H9 (cell line): ENCODE results near the gene COPG1. TPM values are rescaled to one million over a fixed set of nuclear protein-coding genes. Genes with fewer than 3 reads are reported as not detected.

ENCODE experiments used
- DNase-seq: peaks from one replicate; pipeline ENCODE4 v3.0.0-alpha.2; 2017
- H2AFZ ChIP-seq: one replicate; pipeline ENCODE4 v1.6.1; 2013; ENCODE audit warnings: mild to moderate bottlenecking, low read length, control low read depth, moderate library complexity
- H2AK5ac ChIP-seq: 2 replicates; pipeline ENCODE4 v1.6.1; 2013; ENCODE audit warnings: low read length, control low read depth, mixed read lengths; ENCODE audit not compliant: insufficient read length
- H2BK120ac ChIP-seq: one replicate; pipeline ENCODE4 v1.6.1; 2013; ENCODE audit warnings: low read depth, mild to moderate bottlenecking, low read length, control low read depth, inconsistent platforms; ENCODE audit not compliant: poor library complexity, severe bottlenecking
- H2BK12ac ChIP-seq: 2 replicates; pipeline ENCODE4 v1.6.1; 2013; ENCODE audit warnings: low read length, control low read depth, mixed read lengths, low read depth; ENCODE audit not compliant: insufficient read length
- H2BK15ac ChIP-seq: 2 replicates; pipeline ENCODE4 v1.6.1; 2013; ENCODE audit warnings: low read depth, low read length, control low read depth
- H2BK20ac ChIP-seq: one replicate; pipeline ENCODE4 v1.6.1; 2013; ENCODE audit warnings: low read depth, mild to moderate bottlenecking, low read length, control low read depth, inconsistent platforms; ENCODE audit not compliant: poor library complexity, severe bottlenecking
- H2BK5ac ChIP-seq: 2 replicates; pipeline ENCODE4 v1.6.1; 2013; ENCODE audit warnings: low read length, control low read depth, mixed read lengths; ENCODE audit not compliant: insufficient read length
- H3K14ac ChIP-seq: 2 replicates; pipeline ENCODE4 v1.6.1; 2013; ENCODE audit warnings: low read length, control low read depth; ENCODE audit not compliant: insufficient read depth
- H3K18ac ChIP-seq: 2 replicates; pipeline ENCODE4 v1.6.1; 2013; ENCODE audit warnings: low read depth, mild to moderate bottlenecking, mixed read lengths, low read length, control low read depth; ENCODE audit not compliant: insufficient read length
- H3K23ac ChIP-seq: 2 replicates; pipeline ENCODE4 v1.6.1; 2013; ENCODE audit warnings: low read length, control low read depth, mixed read lengths, low read depth; ENCODE audit not compliant: insufficient read length
- H3K23me2 ChIP-seq: 2 replicates; pipeline ENCODE4 v1.6.1; 2013; ENCODE audit warnings: low read depth, mild to moderate bottlenecking, mixed read lengths, low read length, control low read depth; ENCODE audit not compliant: insufficient read length, poor library complexity, severe bottlenecking
- H3K27ac ChIP-seq: 2 replicates; pipeline ENCODE4 v1.5.1; 2013; ENCODE audit warnings: low read length, control low read depth, mixed read lengths, low read depth; ENCODE audit not compliant: insufficient read length
- H3K27me3 ChIP-seq: 2 replicates; pipeline ENCODE4 v1.6.1; 2013; ENCODE audit warnings: low read length, control low read depth, inconsistent platforms; ENCODE audit not compliant: insufficient read depth
- H3K4ac ChIP-seq: 2 replicates; pipeline ENCODE4 v1.6.1; 2013; ENCODE audit warnings: low read depth, mild to moderate bottlenecking, control low read depth, inconsistent platforms, low read length, moderate library complexity
- H3K4me1 ChIP-seq: 2 replicates; pipeline ENCODE4 v1.6.1; 2013; ENCODE audit warnings: low read length, control low read depth, inconsistent platforms; ENCODE audit not compliant: insufficient read depth
- H3K4me2 ChIP-seq: 2 replicates; pipeline ENCODE4 v1.6.1; 2013; ENCODE audit warnings: low read length, control low read depth, mixed read lengths; ENCODE audit not compliant: insufficient read length, insufficient read depth
- H3K56ac ChIP-seq: 2 replicates; pipeline ENCODE4 v1.6.1; 2013; ENCODE audit warnings: low read depth, mild to moderate bottlenecking, mixed read lengths, low read length, control low read depth; ENCODE audit not compliant: insufficient read length
- H3K79me1 ChIP-seq: 2 replicates; pipeline ENCODE4 v1.6.1; 2013; ENCODE audit warnings: low read depth, mild to moderate bottlenecking, moderate library complexity, low read length, control low read depth, inconsistent platforms; ENCODE audit not compliant: insufficient read depth, poor library complexity, severe bottlenecking
- H3K79me2 ChIP-seq: 2 replicates; pipeline ENCODE4 v1.6.1; 2013; ENCODE audit warnings: low read length, control low read depth, inconsistent platforms; ENCODE audit not compliant: insufficient read depth
- H3K9ac ChIP-seq: 2 replicates; pipeline ENCODE4 v1.6.1; 2013; ENCODE audit warnings: low read length, control low read depth, mixed read lengths; ENCODE audit not compliant: insufficient read length; ENCODE audit errors: extremely low read depth
- H3K9me3 ChIP-seq: one replicate; pipeline ENCODE4 v1.6.1; 2013; ENCODE audit warnings: low read depth, low read length, inconsistent platforms; ENCODE audit not compliant: control insufficient read depth
- H3T11ph ChIP-seq: one replicate; pipeline ENCODE4 v1.6.1; 2013; ENCODE audit warnings: mild to moderate bottlenecking, low read length, control low read depth, inconsistent platforms
- H4K20me1 ChIP-seq: one replicate; pipeline ENCODE4 v1.6.1; 2013; ENCODE audit not compliant: control insufficient read depth, insufficient read length, insufficient read depth
- H4K5ac ChIP-seq: 2 replicates; pipeline ENCODE4 v1.6.1; 2013; ENCODE audit warnings: low read depth, mild to moderate bottlenecking, mixed read lengths, low read length, control low read depth; ENCODE audit not compliant: insufficient read length
- H4K8ac ChIP-seq: replicated peaks from 2 replicates; pipeline ENCODE4 v1.6.1; 2013; ENCODE audit warnings: low read length, control low read depth, mixed read lengths, low read depth; ENCODE audit not compliant: insufficient read length
- H4K91ac ChIP-seq: 2 replicates; pipeline ENCODE4 v1.6.1; 2013; ENCODE audit warnings: low read depth, mild to moderate bottlenecking, moderate library complexity, mixed read lengths, low read length, control low read depth; ENCODE audit not compliant: insufficient read length
- H3K27ac Mint-ChIP-seq, 3 experiments: 2 replicates in 2 of 3; 3 replicates in 1 of 3; pipeline ENCODE4 v1.8.0; 2020 to 2021; ENCODE audit warnings: mixed read lengths in 3 of 3, mild to moderate bottlenecking in 1 of 3, moderate library complexity in 1 of 3
- H3K27me3 Mint-ChIP-seq: 2 replicates; pipeline ENCODE4 v1.8.0; 2021; ENCODE audit warnings: low read depth, mild to moderate bottlenecking, moderate library complexity, mixed read lengths
- H3K36me3 Mint-ChIP-seq, 3 experiments: 2 replicates in 2 of 3; 3 replicates in 1 of 3; pipeline ENCODE4 v1.8.0; 2020 to 2021; ENCODE audit warnings: low read depth in 3 of 3, mixed read lengths in 3 of 3; ENCODE audit not compliant: insufficient read depth in 1 of 3
- H3K4me1 Mint-ChIP-seq, 2 experiments: 2 replicates each; pipeline ENCODE4 v1.8.0; 2020; ENCODE audit warnings: mixed read lengths in 2 of 2
- H3K4me3 Mint-ChIP-seq, 2 experiments: 2 replicates in 1 of 2; 3 replicates in 1 of 2; pipeline ENCODE4 v1.8.0; 2020 to 2021; ENCODE audit warnings: mild to moderate bottlenecking in 2 of 2, mixed read lengths in 2 of 2, moderate library complexity in 1 of 2
- H3K9me3 Mint-ChIP-seq, 2 experiments: 2 replicates in 1 of 2; 3 replicates in 1 of 2; pipeline ENCODE4 v1.8.0; 2020; ENCODE audit warnings: mild to moderate bottlenecking in 2 of 2, mixed read lengths in 2 of 2, moderate library complexity in 1 of 2
- CTCF ChIP-seq: fragments of 200-600 bp; sonication (generic); conservative IDR thresholded peaks from 3 replicates; pipeline ENCODE4 v1.8.0; 2021; ENCODE audit warnings: antibody characterized with exemption, mild to moderate bottlenecking
- WGBS: extraction: QIAGEN DNeasy Blood & Tissue Kit; methylation state at CpG from one replicate; pipeline ENCODE4 v1.1.7; 2013; ENCODE audit warnings: missing lambda C conversion rate, low lambda C conversion rate, mixed read lengths; ENCODE audit not compliant: insufficient read length; ENCODE audit errors: extremely low coverage; 5-methylcytosine and 5-hydroxymethylcytosine counted together
- total RNA-seq: library from RNA; stranded (reverse); gene quantifications from 2 replicates; pipeline ENCODE4 v1.2.1, GENCODE V29; 2021

The COPG1 gene
- total RNA-seq, 1 experiment from 2014 or later = 147 TPM

- no peak overlapping the region for H3K4me3 Mint-ChIP-seq
- H3K27me3 Mint-ChIP-seq = no peaks in the 10 kb centered on the region
- H3K27ac Mint-ChIP-seq = no peak overlapping the region; a peak in 1 of 7 replicates
- Histone ChIP-seq H3K27ac (no peak overlapping the region), H2AFZ (no peak overlapping the region), H3K14ac (no peak overlapping the region), H2BK120ac (no peak overlapping the region), H3K79me1 (no peaks in the 10 kb centered on the region), H2AK5ac (no peak overlapping the region), H3K27me3 (no peaks in the 10 kb centered on the region), H2BK15ac (no peak overlapping the region), H4K91ac (no peak overlapping the region), H4K20me1 (no peaks in the 10 kb centered on the region), H3K9ac (no peak overlapping the region), H4K8ac (no peak overlapping the region), H3K9me3 (no peaks in the 10 kb centered on the region), H3K18ac (no peak overlapping the region), H2BK5ac (no peak overlapping the region), H3T11ph (no peak overlapping the region), H2BK20ac (no peak overlapping the region), H2BK12ac (no peak overlapping the region), H3K79me2 (no peaks in the 10 kb centered on the region), H3K23me2 (no peaks in the 10 kb centered on the region), H3K23ac (no peak overlapping the region), H3K56ac (no peak overlapping the region), H3K4ac (no peak overlapping the region), H3K4me1 (no peaks in the 10 kb centered on the region), H3K4me2 (no peak overlapping the region), H4K5ac (no peak overlapping the region)
- no CpG with 5 or more reads among the region's 4 CpGs for WGBS
- TF ChIP-seq CTCF = no peak
- DNase-seq = no peak
- H3K4me1 Mint-ChIP-seq = peaks cover 6 to 8% of the 10 kb centered on the region in 2 experiments
- H3K9me3 Mint-ChIP-seq = no peaks in the 10 kb centered on the region
- no peaks in the 10 kb centered on the region for H3K36me3 Mint-ChIP-seq
Measured at GRCh38 chr3:129235344-129235917, 14.0 kb upstream of the COPG1 start.
